ENCODE results near the gene DOCK11. TPM values are rescaled to one million over a fixed set of nuclear protein-coding genes. Genes with fewer than 3 reads are reported as not detected.
A peak's percentile ranks its signal among the peaks of the same experiment; 100 is the strongest.

DOCK11 gene
- total and polyA plus RNA-seq, 12 donors, result 1.3 to 9.4 (median 3.0) TPM

GRCh38 chrX:118551426-118551825, 55.8 kb downstream of the DOCK11 start:
- Histone ChIP-seq H3K4me1 (peaks cover 0 to 3% (median 0%) of the 10 kb centered on the region in 9 donors), H3K9me3 (no peaks in the 10 kb centered on the region), H3K27ac (no peak overlapping the region), H3K27me3 (no peaks in the 10 kb centered on the region), H3K4me3 (no peak overlapping the region), H3K36me3 (peaks cover 0 to 27% (median 0%) of the 10 kb centered on the region in 9 donors)
- ATAC-seq, result no peak
- DNase-seq, result no peak
- intact Hi-C loops (cut with DNase I), result no loop called here
- 94 to 96% methylated on average over 6 of the region's 6 CpGs for whole genome bisulfite sequencing, 2 donors
- TF ChIP-seq, protein P1, sequence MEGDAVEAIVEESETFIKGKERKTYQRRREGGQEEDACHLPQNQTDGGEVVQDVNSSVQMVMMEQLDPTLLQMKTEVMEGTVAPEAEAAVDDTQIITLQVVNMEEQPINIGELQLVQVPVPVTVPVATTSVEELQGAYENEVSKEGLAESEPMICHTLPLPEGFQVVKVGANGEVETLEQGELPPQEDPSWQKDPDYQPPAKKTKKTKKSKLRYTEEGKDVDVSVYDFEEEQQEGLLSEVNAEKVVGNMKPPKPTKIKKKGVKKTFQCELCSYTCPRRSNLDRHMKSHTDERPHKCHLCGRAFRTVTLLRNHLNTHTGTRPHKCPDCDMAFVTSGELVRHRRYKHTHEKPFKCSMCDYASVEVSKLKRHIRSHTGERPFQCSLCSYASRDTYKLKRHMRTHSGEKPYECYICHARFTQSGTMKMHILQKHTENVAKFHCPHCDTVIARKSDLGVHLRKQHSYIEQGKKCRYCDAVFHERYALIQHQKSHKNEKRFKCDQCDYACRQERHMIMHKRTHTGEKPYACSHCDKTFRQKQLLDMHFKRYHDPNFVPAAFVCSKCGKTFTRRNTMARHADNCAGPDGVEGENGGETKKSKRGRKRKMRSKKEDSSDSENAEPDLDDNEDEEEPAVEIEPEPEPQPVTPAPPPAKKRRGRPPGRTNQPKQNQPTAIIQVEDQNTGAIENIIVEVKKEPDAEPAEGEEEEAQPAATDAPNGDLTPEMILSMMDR (IDR thresholded peaks at IDR 0.05), result no peak

DNA sequence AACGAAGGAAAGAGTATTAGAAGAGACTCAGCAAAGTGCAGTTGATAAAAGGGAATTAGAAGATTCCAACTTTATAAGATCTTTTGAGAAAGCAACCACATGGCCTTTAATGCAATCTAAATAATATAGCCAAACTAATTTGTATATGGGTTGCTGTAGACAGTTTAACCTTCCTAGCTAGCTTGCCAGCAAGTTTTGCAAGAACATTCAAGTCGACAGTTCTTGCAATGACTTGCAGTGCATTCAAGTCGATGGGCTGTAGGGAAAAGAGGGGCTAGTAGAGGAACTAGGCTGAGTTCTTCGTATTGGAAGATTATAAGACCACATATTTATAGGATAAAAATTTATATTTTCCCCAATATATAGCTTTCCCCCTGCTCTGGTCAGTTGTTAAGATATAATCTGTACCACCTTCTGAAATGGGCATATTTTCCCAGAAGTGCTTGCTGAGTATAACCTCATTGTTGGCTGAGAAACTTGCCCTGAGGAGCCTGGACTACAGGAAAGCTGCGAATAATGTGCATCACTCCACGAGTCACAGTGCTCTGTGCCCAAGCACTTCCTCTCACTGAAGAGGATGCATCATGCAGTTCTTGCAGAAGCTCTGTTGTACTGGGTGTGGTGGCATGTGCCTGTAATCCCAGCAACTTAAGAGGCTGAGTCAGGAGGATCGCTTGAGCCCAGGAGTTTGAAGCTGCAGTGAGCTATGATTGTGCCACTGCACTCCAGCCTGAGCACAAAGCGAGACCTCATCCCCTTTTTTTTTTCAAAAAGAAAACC, 56.7 kb downstream of the DOCK11 start:
- H3K27me3 ChIP-seq, result no peaks in the 10 kb centered on the region
- 72 to 81% methylated on average over 8 of the region's 8 CpGs for WGBS, 2 donors
- H3K9me3 ChIP-seq, result no peaks in the 10 kb centered on the region
- no peak overlapping the region for H3K4me3 ChIP-seq
- peaks cover 0 to 18% (median 0%) of the 10 kb centered on the region in 9 donors for H3K36me3 ChIP-seq
- intact Hi-C loops (cut with DNase I), result no loop called here
- ATAC-seq (peak in 2 of 8 donors; percentile 41 to 73), DNase-seq (no peak)
- H3K27ac ChIP-seq, result no peak overlapping the region
- H3K4me1 ChIP-seq, result peaks cover 0 to 3% (median 0%) of the 10 kb centered on the region in 9 donors
- TF ChIP-seq, protein P1 (IDR thresholded peaks at IDR 0.05), result no peak

GRCh38 chrX:118553042-118553710, 57.6 kb downstream of the DOCK11 start:
- WGBS, 2 donors, result 18 to 39% methylated on average over 2 of the region's 2 CpGs
- TF ChIP-seq, protein P1 (IDR thresholded peaks at IDR 0.05), result no peak
- peaks cover 0 to 11% (median 0%) of the 10 kb centered on the region in 9 donors for H3K36me3 ChIP-seq
- H3K4me1 ChIP-seq, result peaks cover 0 to 3% (median 0%) of the 10 kb centered on the region in 9 donors
- no peaks in the 10 kb centered on the region for H3K27me3 ChIP-seq
- H3K9me3 ChIP-seq, result no peaks in the 10 kb centered on the region
- intact Hi-C loops (cut with DNase I), result no loop called here
- DNase-seq, result no peak
- no peak overlapping the region for H3K4me3 ChIP-seq
- ATAC-seq, result no peak
- H3K27ac ChIP-seq, result no peak overlapping the region

GRCh38 chrX:118554511-118554910, 58.9 kb downstream of the DOCK11 start:
- TF ChIP-seq, protein P1 (IDR thresholded peaks at IDR 0.05), result no peak
- H3K4me3 ChIP-seq, result no peak overlapping the region
- no peaks in the 10 kb centered on the region for H3K9me3 ChIP-seq
- no peak for ATAC-seq
- intact Hi-C loops (cut with DNase I), result no loop called here
- 89 to 93% methylated on average over 2 of the region's 2 CpGs for WGBS, 2 donors
- peaks cover 0 to 3% (median 0%) of the 10 kb centered on the region in 9 donors for H3K4me1 ChIP-seq
- peaks cover 0 to 3% (median 0%) of the 10 kb centered on the region in 9 donors for H3K36me3 ChIP-seq
- H3K27me3 ChIP-seq, result no peaks in the 10 kb centered on the region
- H3K27ac ChIP-seq, result no peak overlapping the region
- DNase-seq, result no peak

Measured in heart right ventricle (tissue), 16 donors.